Measurements from ENCODE around the gene GALNT9.

DNA sequence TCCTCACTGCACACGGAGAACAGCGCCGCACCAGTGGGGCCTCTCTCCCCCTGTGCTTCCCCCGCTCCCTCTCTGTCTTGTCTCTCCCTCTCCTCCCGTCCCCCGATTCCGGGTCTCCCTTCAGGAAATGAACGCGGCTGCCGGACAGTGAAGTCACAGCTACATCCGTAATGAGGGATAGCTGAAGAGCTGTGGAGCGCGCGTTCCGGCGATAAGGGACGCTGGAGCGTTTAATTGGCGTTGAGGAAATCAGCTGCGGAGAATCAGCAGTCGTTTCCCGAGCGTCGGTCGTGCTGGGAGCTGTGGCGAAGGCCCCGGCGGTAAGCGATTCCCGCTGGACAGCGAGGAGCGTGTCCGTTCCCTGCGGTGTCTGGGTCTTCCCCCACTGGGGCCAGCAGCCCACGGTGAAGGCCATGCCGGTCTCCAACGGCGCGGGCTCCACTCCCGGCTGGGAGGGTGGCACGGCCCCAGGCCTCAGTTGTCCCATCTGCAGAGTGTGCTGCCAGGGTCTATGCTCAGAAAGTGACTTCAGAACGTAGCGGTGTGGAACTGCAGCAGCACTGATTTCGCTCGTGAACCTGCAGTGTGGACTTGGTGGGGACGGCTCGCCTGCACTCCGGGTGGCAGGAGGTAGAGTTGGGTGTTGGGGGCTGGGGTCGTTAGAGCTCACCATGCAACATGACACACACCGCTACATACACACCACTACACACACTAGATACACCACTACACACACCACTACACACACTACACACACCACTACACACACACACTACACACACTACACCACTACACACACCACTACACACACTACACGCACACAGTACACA is 174.2 kb downstream of the GALNT9 start:
- TF ChIP-seq, protein P1, sequence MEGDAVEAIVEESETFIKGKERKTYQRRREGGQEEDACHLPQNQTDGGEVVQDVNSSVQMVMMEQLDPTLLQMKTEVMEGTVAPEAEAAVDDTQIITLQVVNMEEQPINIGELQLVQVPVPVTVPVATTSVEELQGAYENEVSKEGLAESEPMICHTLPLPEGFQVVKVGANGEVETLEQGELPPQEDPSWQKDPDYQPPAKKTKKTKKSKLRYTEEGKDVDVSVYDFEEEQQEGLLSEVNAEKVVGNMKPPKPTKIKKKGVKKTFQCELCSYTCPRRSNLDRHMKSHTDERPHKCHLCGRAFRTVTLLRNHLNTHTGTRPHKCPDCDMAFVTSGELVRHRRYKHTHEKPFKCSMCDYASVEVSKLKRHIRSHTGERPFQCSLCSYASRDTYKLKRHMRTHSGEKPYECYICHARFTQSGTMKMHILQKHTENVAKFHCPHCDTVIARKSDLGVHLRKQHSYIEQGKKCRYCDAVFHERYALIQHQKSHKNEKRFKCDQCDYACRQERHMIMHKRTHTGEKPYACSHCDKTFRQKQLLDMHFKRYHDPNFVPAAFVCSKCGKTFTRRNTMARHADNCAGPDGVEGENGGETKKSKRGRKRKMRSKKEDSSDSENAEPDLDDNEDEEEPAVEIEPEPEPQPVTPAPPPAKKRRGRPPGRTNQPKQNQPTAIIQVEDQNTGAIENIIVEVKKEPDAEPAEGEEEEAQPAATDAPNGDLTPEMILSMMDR (IDR thresholded peaks at IDR 0.05), result no peak
- no peak for TF ChIP-seq EZH2phosphoT487 (IDR thresholded peaks at IDR 0.05)
- no peak for TF ChIP-seq EZH2 (IDR thresholded peaks at IDR 0.05)
